HG03045 (cell line): ENCODE measurements around the gene CCR7.
A peak's percentile ranks its signal among the peaks of the same experiment; 100 is the strongest.
"Not testable (repeated sequence)": the region's sequence is repeated elsewhere in the genome, so short reads cannot be mapped to it uniquely, and the experiment has no call there.

Source experiments
- ATAC-seq: cut with Tn5 transposase; IDR thresholded peaks from one replicate; pipeline ENCODE4 v1.9.1; 2021; ENCODE audit warnings: mild to moderate bottlenecking, moderate library complexity; ENCODE audit not compliant: unreplicated experiment

The CCR7 gene

GRCh38 chr17:40597556-40598300 is 32.5 kb upstream of the CCR7 start:
- no peak for ATAC-seq

GRCh38 chr17:40597156-40597555 is 31.9 kb upstream of the CCR7 start:
- no peak for ATAC-seq

GRCh38 chr17:40596261-40596919 is 31.1 kb upstream of the CCR7 start:
- ATAC-seq = no peak

- no peak for ATAC-seq
These were observed 25.5 kb upstream of the CCR7 start for GRCh38 chr17:40590742-40591141.

- no peak for ATAC-seq
These were observed 23.3 kb upstream of the CCR7 start for GRCh38 chr17:40588552-40588951.

- not testable (repeated sequence) for ATAC-seq
These were observed 21.0 kb upstream of the CCR7 start for GRCh38 chr17:40586264-40586663.

GRCh38 chr17:40584950-40585349 is 19.7 kb upstream of the CCR7 start:
- not testable (repeated sequence) for ATAC-seq

- ATAC-seq = peak; percentile 84
These were observed 17.1 kb upstream of the CCR7 start for GRCh38 chr17:40582328-40582901.

- no peak for ATAC-seq
These were observed 14.9 kb upstream of the CCR7 start for GRCh38 chr17:40580140-40580539.

- no peak for ATAC-seq
These were observed 14.2 kb upstream of the CCR7 start for GRCh38 chr17:40579471-40579870.

- ATAC-seq = peak; percentile 65
These were observed 12.4 kb upstream of the CCR7 start for GRCh38 chr17:40577611-40578065.

- no peak for ATAC-seq
These were observed 11.0 kb upstream of the CCR7 start for GRCh38 chr17:40576113-40576740.

- no peak for ATAC-seq
These were observed 9.0 kb upstream of the CCR7 start for GRCh38 chr17:40574292-40574691.

- ATAC-seq = not testable (repeated sequence)
These were observed 7.1 kb upstream of the CCR7 start for GRCh38 chr17:40572245-40572993.

- ATAC-seq = no peak
These were observed 3.0 kb upstream of the CCR7 start for GRCh38 chr17:40568074-40568836.

- no peak for ATAC-seq
These were observed 2.1 kb upstream of the CCR7 start for GRCh38 chr17:40567377-40567776.

- ATAC-seq = no peak
These were observed 617 bp upstream of the CCR7 start for GRCh38 chr17:40565769-40566409.

GRCh38 chr17:40564195-40564882 is 933 bp downstream of the CCR7 start:
- no peak for ATAC-seq
